ENCODE measurements around the gene C5. TPM values are rescaled to one million over a fixed set of nuclear protein-coding genes. Genes with fewer than 3 reads are reported as not detected.
"Not testable (repeated sequence)": the region's sequence is repeated elsewhere in the genome, so short reads cannot be mapped to it uniquely, and the experiment has no call there.

The C5 gene
- total RNA-seq, 4 donors from 2014 or later: 0.20 to 3.4 (median 1.9) TPM

- 88 to 94% methylated on average over 2 of the region's 2 CpGs for WGBS, 2 donors (ENCODE audit: low coverage in 1 of 2)
- no peak for TF ChIP-seq POLR2AphosphoS5 (IDR thresholded peaks at IDR 0.05)
- TF ChIP-seq EP300 (IDR thresholded peaks at IDR 0.05; ENCODE audit: low read depth): no peak
- TF ChIP-seq CTCF (IDR thresholded peaks at IDR 0.05): no peak
- no peak for TF ChIP-seq POLR2A (IDR thresholded peaks at IDR 0.05)
- DNase-seq: no peak
- intact Hi-C loops (cut with DNase I; ENCODE audit: low total_unique reads): no loop called here
- Histone ChIP-seq H3K4me1 (no peaks in the 10 kb centered on the region), H3K4me3 (no peak overlapping the region), H3K27me3 (no peaks in the 10 kb centered on the region), H3K27ac (no peak overlapping the region), H3K9me3 (no peaks in the 10 kb centered on the region), H3K36me3 (peaks cover 0 to 4% (median 0%) of the 10 kb centered on the region in 4 donors)
- in situ Hi-C loops (cut with MboI; ENCODE audit: low pct_ligation_motif_present in 1 of 4, low pct_unique_long_range_greater_than_20kb in 1 of 4, low sequenced_read_pairs in 3 of 4): no loop called here
These were observed 15.5 kb downstream of the C5 start for GRCh38 chr9:121034529-121034928.

GRCh38 chr9:121029469-121029868 is 20.6 kb downstream of the C5 start:
- Histone ChIP-seq H3K36me3 (no peaks in the 10 kb centered on the region), H3K27ac (no peak overlapping the region), H3K4me3 (no peak overlapping the region), H3K27me3 (no peaks in the 10 kb centered on the region), H3K9me3 (no peaks in the 10 kb centered on the region), H3K4me1 (no peaks in the 10 kb centered on the region)
- in situ Hi-C loops (cut with MboI; ENCODE audit: low pct_ligation_motif_present in 1 of 4, low pct_unique_long_range_greater_than_20kb in 1 of 4, low sequenced_read_pairs in 3 of 4): no loop called here
- TF ChIP-seq EP300 (IDR thresholded peaks at IDR 0.05; ENCODE audit: low read depth): no peak
- TF ChIP-seq CTCF (IDR thresholded peaks at IDR 0.05): no peak
- TF ChIP-seq POLR2A (IDR thresholded peaks at IDR 0.05): no peak
- no peak for TF ChIP-seq POLR2AphosphoS5 (IDR thresholded peaks at IDR 0.05)
- WGBS, 2 donors (ENCODE audit: low coverage in 1 of 2): 50 to 57% methylated on average over 1 of the region's 1 CpG
- DNase-seq: no peak
- intact Hi-C loops (cut with DNase I; ENCODE audit: low total_unique reads): no loop called here

GRCh38 chr9:121028285-121028684 is 21.8 kb downstream of the C5 start:
- H3K36me3 ChIP-seq; H3K27ac ChIP-seq; DNase-seq; H3K27me3 ChIP-seq; in situ Hi-C loops (cut with MboI; ENCODE audit: low pct_ligation_motif_present in 1 of 4, low pct_unique_long_range_greater_than_20kb in 1 of 4, low sequenced_read_pairs in 3 of 4); intact Hi-C loops (cut with DNase I; ENCODE audit: low total_unique reads); H3K4me1 ChIP-seq; H3K4me3 ChIP-seq; H3K9me3 ChIP-seq: not testable (repeated sequence)
- 67 to 72% methylated on average over 3 to 4 of the region's 4 CpGs for WGBS, 2 donors (ENCODE audit: low coverage in 1 of 2)

GRCh38 chr9:121026768-121027167 is 23.3 kb downstream of the C5 start:
- H3K27me3 ChIP-seq: no peaks in the 10 kb centered on the region
- H3K9me3 ChIP-seq: no peaks in the 10 kb centered on the region
- TF ChIP-seq POLR2A (IDR thresholded peaks at IDR 0.05) (no peak), POLR2AphosphoS5 (IDR thresholded peaks at IDR 0.05) (no peak), EP300 (IDR thresholded peaks at IDR 0.05; ENCODE audit: low read depth) (no peak), CTCF (IDR thresholded peaks at IDR 0.05) (no peak)
- no peak overlapping the region for H3K4me3 ChIP-seq
- H3K36me3 ChIP-seq: no peaks in the 10 kb centered on the region
- intact Hi-C loops (cut with DNase I; ENCODE audit: low total_unique reads) (no loop called here), in situ Hi-C loops (cut with MboI; ENCODE audit: low pct_ligation_motif_present in 1 of 4, low pct_unique_long_range_greater_than_20kb in 1 of 4, low sequenced_read_pairs in 3 of 4) (no loop called here)
- no peak overlapping the region for H3K27ac ChIP-seq
- no peak for DNase-seq
- H3K4me1 ChIP-seq: no peaks in the 10 kb centered on the region

GRCh38 chr9:121026260-121026691 is 23.8 kb downstream of the C5 start:
- Histone ChIP-seq H3K4me1 (no peaks in the 10 kb centered on the region), H3K4me3 (no peak overlapping the region), H3K27me3 (no peaks in the 10 kb centered on the region), H3K9me3 (no peaks in the 10 kb centered on the region), H3K27ac (no peak overlapping the region), H3K36me3 (no peaks in the 10 kb centered on the region)
- intact Hi-C loops (cut with DNase I; ENCODE audit: low total_unique reads) (no loop called here), in situ Hi-C loops (cut with MboI; ENCODE audit: low pct_ligation_motif_present in 1 of 4, low pct_unique_long_range_greater_than_20kb in 1 of 4, low sequenced_read_pairs in 3 of 4) (no loop called here)
- WGBS, 2 donors (ENCODE audit: low coverage in 1 of 2): 90 to 94% methylated on average over 2 to 3 of the region's 3 CpGs
- no peak for DNase-seq
- TF ChIP-seq EP300 (IDR thresholded peaks at IDR 0.05; ENCODE audit: low read depth) (no peak), POLR2A (IDR thresholded peaks at IDR 0.05) (no peak), POLR2AphosphoS5 (IDR thresholded peaks at IDR 0.05) (no peak), CTCF (IDR thresholded peaks at IDR 0.05) (no peak)

All from transverse colon (tissue), 4 donors.